AG04449 (cell line): ENCODE results near the gene NEAT1.

Experiments
- CTCF ChIA-PET: fragments of 350-600 bp; formaldehyde crosslinking; extraction: SDS; loops from one replicate; lab custom pipeline; 2021; ENCODE audit warnings: antibody characterized with exemption; lab: Yijun Ruan, JAX
- POLR2A ChIA-PET: fragments of 400-600, 350-600 bp; formaldehyde crosslinking; extraction: SDS; loops from one replicate; lab custom pipeline; 2020; ENCODE audit warnings: antibody characterized with exemption, inconsistent platforms; lab: Yijun Ruan, JAX
- DNase-seq: peaks from one replicate; pipeline ENCODE4 v3.0.0-alpha.2; 2010; ENCODE audit warnings: low read depth, low spot score
- H3K4me3 ChIP-seq: 2 replicates; pipeline ENCODE4 v1.5.1; 2011; ENCODE audit warnings: low read depth, mild to moderate bottlenecking, control low read depth, low read length
- TF ChIP-seq, protein P1 (sequence below): IDR thresholded peaks from one replicate; pipeline ENCODE4 v1.5.1; 2011; ENCODE audit warnings: mild to moderate bottlenecking, moderate library complexity, low read length, control low read depth, inconsistent platforms; ENCODE audit not compliant: insufficient read depth; ENCODE audit errors: missing control alignments

Gene NEAT1

DNA sequence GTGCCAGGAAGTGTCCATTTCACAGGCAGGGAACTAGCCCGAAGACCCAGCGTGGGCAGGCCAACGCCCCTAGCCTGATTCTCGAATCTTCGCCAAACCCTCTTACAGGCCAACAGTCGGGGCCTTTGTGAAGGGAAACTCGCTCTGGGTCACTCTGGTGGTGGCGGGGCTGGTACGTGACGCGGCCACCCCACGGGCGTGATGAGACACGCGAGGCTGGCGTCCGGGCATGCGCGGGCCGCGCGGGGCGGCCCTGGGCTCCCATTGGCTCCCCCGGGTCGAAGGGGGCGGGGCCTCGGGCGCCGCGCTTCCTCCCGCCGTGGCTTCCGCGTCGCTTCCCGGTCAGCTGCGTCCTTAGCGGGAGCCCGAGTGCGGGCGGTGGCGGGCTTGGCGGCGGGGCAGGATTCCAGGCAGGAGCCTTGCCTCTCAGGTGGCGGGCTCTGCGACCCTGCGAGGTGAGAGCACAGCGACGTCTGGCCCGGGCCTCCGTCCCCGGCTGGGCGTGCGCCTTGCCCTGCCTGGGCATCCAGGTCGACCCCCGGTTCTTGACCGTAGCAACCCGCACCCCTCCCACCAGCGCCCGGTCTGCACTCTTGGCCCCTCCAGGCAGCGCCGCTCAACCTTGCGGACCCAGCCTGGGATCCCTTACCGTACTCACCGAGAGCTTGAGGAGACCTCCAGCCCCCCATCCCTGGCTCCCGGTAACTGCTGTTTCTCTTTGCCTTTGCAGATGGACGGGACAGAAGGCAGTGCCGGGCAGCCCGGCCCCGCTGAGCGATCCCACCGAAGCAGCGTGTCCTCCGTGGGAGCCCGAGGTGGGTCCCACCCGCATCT lies 36.1 kb upstream of the NEAT1 start, which contains the start of gene FRMD8:
Gene FRMD8 (plus strand): TSS at position 331 of the 834 bp plus-strand sequence. CDS start 400 bp downstream, at position 731.
- CTCF ChIA-PET = interaction anchor here (0.7 to 6.1 kb wide), 7 partner anchors 8 to 131 kb away, joined by 3 to 90 read pairs (median 3); no protein-coding TSS in a partner anchor
- peak within 1 kb of the TSS; percentile 86 for H3K4me3 ChIP-seq
- DNase-seq = no peak
- POLR2A ChIA-PET = interaction anchor here (0.6 to 5.6 kb wide), 5 partner anchors 12 to 122 kb away, joined by 3 to 66 read pairs (median 4); partner anchors contain the start of genes MALAT1 and NEAT1
- TF ChIP-seq, protein P1, sequence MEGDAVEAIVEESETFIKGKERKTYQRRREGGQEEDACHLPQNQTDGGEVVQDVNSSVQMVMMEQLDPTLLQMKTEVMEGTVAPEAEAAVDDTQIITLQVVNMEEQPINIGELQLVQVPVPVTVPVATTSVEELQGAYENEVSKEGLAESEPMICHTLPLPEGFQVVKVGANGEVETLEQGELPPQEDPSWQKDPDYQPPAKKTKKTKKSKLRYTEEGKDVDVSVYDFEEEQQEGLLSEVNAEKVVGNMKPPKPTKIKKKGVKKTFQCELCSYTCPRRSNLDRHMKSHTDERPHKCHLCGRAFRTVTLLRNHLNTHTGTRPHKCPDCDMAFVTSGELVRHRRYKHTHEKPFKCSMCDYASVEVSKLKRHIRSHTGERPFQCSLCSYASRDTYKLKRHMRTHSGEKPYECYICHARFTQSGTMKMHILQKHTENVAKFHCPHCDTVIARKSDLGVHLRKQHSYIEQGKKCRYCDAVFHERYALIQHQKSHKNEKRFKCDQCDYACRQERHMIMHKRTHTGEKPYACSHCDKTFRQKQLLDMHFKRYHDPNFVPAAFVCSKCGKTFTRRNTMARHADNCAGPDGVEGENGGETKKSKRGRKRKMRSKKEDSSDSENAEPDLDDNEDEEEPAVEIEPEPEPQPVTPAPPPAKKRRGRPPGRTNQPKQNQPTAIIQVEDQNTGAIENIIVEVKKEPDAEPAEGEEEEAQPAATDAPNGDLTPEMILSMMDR = no peak

DNA sequence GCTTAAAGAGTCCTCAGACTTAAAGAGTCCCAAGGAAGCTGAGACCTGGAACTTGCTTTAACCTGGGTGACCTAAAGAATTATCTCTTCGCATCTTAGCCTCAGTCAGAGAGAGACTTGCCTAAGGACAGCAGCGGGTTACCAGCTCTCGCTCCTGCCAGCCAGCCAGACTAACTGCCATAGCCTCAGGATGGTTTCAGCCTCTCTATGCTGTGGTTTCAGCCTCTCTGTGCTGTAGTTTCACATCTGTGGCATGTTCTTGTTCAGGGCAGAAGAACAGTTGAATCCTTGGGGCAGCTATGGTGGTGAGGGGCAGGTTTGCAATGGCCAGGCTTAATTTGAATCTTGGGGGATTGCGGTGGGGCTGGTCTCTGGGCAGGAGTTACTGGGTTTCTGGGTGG lies 33.9 kb upstream of the NEAT1 start:
- ChIA-PET POLR2A (interaction anchor here (2.3 to 5.6 kb wide), 2 partner anchors 11 to 32 kb away, joined by 6 to 66 read pairs; partner anchors contain the start of gene NEAT1), CTCF (interaction anchor here (1.2 to 6.1 kb wide), 2 partner anchors 10 to 26 kb away, joined by 6 to 90 read pairs; no protein-coding TSS in a partner anchor)
- no peak for DNase-seq
- TF ChIP-seq, protein P1 = no peak
- H3K4me3 ChIP-seq = peak overlapping the region; percentile 23; the same call in 1 of the 2 replicates

DNA sequence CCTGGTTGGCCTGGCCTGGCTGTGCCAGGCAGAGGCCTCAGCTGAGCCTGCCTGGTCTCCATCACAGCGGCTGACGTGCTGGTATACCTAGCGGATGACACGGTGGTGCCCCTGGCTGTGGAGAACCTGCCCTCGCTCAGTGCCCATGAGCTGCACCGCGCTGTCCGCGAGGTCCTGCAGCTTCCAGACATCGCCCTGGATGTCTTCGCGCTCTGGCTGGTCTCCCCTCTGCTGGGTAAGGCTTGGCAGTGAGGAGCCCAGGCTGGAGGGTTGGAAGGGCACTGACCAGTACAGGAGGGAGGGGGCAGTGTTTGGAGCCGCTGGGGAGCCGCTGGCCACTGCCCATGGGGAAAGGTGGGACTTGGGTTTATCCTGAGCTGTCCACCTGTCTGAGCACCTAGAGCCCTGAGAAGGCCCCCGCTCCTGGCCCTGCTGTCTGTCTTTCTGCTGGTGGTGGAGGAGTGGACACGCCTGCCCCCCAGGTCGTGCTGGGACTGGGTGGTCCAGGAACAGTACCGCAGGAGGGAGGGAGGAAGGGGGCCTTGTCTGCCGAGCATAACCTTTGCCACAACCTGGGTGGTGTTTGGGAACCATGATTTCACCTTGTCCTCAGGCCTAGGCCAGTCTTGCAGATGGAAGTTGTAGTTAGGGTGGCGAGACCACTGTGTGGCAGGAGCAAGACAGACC lies 33.2 kb upstream of the NEAT1 start:
- no peak for DNase-seq
- H3K4me3 ChIP-seq = no peak overlapping the region; the same call in 1 of the 2 replicates
- POLR2A ChIA-PET = interaction anchor here (2.3 to 5.6 kb wide), 2 partner anchors 11 to 32 kb away, joined by 6 to 66 read pairs; partner anchors contain the start of gene NEAT1
- TF ChIP-seq, protein P1 = no peak
- CTCF ChIA-PET = interaction anchor here (1.2 to 6.1 kb wide), 4 partner anchors 11 to 33 kb away, joined by 3 to 90 read pairs (median 8); partner anchors contain the start of gene NEAT1

DNA sequence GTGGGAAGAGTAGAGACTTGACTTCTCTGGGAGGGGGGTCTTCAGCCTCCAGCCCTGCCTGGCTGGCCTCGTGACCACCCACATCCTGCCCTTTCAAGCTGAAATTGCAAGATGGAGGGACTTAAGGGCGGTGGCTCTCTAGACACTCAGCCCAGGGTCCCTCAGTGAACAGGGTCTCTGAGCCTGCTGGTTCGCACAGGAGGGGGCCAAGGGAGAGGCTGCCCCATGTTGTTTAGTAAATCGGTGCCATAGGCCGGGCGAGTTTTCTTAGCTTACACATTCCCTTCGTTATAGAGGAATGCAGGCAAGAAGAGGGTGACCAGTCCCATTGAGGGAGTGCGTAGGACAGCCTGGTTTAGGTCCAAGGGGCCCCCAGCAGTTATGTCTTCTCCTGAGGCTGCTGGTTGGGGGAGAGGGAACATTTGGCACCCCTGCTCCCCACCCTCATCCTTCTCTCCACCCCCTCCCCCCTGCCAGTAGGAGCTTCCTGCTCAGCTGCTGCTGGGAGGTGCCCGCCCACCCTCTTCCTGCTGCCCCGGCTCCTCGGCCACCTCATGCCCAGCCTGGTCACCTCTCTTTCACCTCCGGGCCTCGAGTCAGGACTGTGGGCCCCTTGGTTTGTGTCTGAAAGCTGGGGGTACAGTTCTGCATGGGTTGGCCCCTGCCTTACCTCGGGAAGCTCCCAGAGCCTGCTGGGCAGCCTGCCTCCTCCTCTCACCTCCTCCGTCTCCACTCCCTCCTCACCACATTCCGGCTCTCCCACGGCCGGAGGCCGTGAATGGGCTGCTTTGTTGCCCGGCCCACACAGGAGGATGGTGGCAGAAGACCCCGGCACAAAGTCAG lies 32.3 kb upstream of the NEAT1 start:
- ChIA-PET CTCF (interaction anchor here (1.0 to 6.1 kb wide), 8 partner anchors 9 to 120 kb away, joined by 3 to 90 read pairs (median 4); partner anchors contain the start of gene NEAT1), POLR2A (interaction anchor here (0.6 to 5.6 kb wide), 6 partner anchors 24 to 109 kb away, joined by 3 to 66 read pairs (median 4); partner anchors contain the start of genes MALAT1 and NEAT1)
- DNase-seq = no peak
- peak overlapping the region; percentile 40 for H3K4me3 ChIP-seq
- TF ChIP-seq, protein P1 = no peak

DNA sequence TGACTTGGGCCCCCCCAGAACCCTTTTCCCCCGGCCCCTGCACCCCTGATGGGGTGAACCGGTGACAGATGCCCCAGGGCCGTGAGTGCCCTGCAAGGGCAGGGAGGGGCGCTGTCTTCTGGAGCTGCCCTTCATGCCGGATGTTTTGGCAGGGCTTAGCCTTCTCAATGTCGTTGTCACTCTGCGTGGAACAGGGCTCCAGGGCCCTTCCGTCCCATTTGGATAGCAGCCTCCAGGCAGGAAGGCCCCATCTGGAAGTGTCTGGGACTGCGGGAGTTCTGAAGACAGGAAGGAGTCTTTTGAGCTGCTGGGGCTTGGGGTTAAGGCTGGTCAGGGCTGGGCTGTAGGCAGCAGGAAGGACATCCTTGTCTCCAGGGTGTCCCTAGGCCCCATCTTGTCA lies 31.6 kb upstream of the NEAT1 start:
- CTCF ChIA-PET = interaction anchor here (1.0 to 6.1 kb wide), 6 partner anchors 9 to 120 kb away, joined by 3 to 90 read pairs (median 4); no protein-coding TSS in a partner anchor
- POLR2A ChIA-PET = interaction anchor here (0.6 to 5.6 kb wide), 6 partner anchors 25 to 118 kb away, joined by 3 to 66 read pairs (median 4); partner anchors contain the start of genes MALAT1 and NEAT1
- peak overlapping the region; percentile 40 for H3K4me3 ChIP-seq
- TF ChIP-seq, protein P1 = no peak
- DNase-seq = no peak
